Peyer's patch (tissue), 4 donors: ENCODE results near the gene DST. TPM values are rescaled to one million over a fixed set of nuclear protein-coding genes. Genes with fewer than 3 reads are reported as not detected.

Source experiments
- DNase-seq, 3 donors: peaks; one replicate each; pipeline ENCODE4 v3.0.0-alpha.2; 2017 to 2019
- H3K27ac ChIP-seq, 4 donors: fragments of 200-600 bp; sonication (generic); one replicate each; pipeline ENCODE4 v1.5.1; 2016 to 2019
- H3K27me3 ChIP-seq, 2 donors: fragments of 200-600 bp; sonication (generic); one replicate each; pipeline ENCODE4 v1.5.1; 2019
- H3K36me3 ChIP-seq, 3 donors: fragments of 200-600 bp; sonication (generic); one replicate each; pipeline ENCODE4 v1.5.1; 2016 to 2019
- H3K4me1 ChIP-seq, 4 donors: fragments of 200-600 bp; sonication (generic); one replicate each; pipeline ENCODE4 v1.5.1; 2016 to 2019
- H3K4me3 ChIP-seq, 4 donors: fragments of 200-600 bp; sonication (generic); 1 replicate in 3 of 4; 2 replicates in 1 of 4; pipeline ENCODE4 v1.5.1; 2016 to 2019; ENCODE audit warnings: mild to moderate bottlenecking in 1 of 4
- H3K9me3 ChIP-seq, 4 donors: fragments of 200-600 bp; sonication (generic); one replicate each; pipeline ENCODE4 v1.5.1; 2016 to 2019; ENCODE audit warnings: mild to moderate bottlenecking in 1 of 4
- POLR2A ChIP-seq, 2 donors: fragments of 450-650 bp; IDR thresholded peaks; one replicate each; pipeline ENCODE4 v1.5.1; 2017; ENCODE audit warnings: antibody characterized with exemption in 2 of 2, mild to moderate bottlenecking in 2 of 2, moderate library complexity in 2 of 2
- total RNA-seq, 4 donors: library from RNA; depleted of rRNA; stranded (reverse); fragments of >200 nt; gene quantifications; one replicate each; pipeline ENCODE4 v1.1.0, GENCODE V29; 2016
- TF ChIP-seq, protein P1 (sequence below), 6 experiments: fragments of 450-650 bp in 4 of 6; fragments of 200-600 bp in 2 of 6; sonication (generic) in 1 of 6; IDR thresholded peaks; one replicate each; pipeline ENCODE4 v1.5.1; 2017 to 2019; ENCODE audit warnings: antibody characterized with exemption in 6 of 6, mild to moderate bottlenecking in 3 of 6, moderate library complexity in 1 of 6

The DST gene
- total RNA-seq, 4 donors from 2014 or later: 243 to 320 (median 285) TPM

GRCh38 chr6:56484669-56485068, 158.0 kb downstream of the DST start:
- Histone ChIP-seq H3K4me1 (no peaks in the 10 kb centered on the region), H3K27me3 (no peaks in the 10 kb centered on the region), H3K9me3 (no peaks in the 10 kb centered on the region), H3K36me3 (peaks cover 0 to 49% (median 0%) of the 10 kb centered on the region in 3 donors), H3K4me3 (no peak overlapping the region), H3K27ac (no peak overlapping the region)
- DNase-seq: no peak
- TF ChIP-seq, protein P1, sequence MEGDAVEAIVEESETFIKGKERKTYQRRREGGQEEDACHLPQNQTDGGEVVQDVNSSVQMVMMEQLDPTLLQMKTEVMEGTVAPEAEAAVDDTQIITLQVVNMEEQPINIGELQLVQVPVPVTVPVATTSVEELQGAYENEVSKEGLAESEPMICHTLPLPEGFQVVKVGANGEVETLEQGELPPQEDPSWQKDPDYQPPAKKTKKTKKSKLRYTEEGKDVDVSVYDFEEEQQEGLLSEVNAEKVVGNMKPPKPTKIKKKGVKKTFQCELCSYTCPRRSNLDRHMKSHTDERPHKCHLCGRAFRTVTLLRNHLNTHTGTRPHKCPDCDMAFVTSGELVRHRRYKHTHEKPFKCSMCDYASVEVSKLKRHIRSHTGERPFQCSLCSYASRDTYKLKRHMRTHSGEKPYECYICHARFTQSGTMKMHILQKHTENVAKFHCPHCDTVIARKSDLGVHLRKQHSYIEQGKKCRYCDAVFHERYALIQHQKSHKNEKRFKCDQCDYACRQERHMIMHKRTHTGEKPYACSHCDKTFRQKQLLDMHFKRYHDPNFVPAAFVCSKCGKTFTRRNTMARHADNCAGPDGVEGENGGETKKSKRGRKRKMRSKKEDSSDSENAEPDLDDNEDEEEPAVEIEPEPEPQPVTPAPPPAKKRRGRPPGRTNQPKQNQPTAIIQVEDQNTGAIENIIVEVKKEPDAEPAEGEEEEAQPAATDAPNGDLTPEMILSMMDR (IDR thresholded peaks at IDR 0.05): no peak
- TF ChIP-seq POLR2A (IDR thresholded peaks at IDR 0.05): no peak

GRCh38 chr6:56483929-56484328, 158.8 kb downstream of the DST start:
- no peak overlapping the region for H3K27ac ChIP-seq
- no peak for DNase-seq
- H3K4me1 ChIP-seq: no peaks in the 10 kb centered on the region
- no peaks in the 10 kb centered on the region for H3K9me3 ChIP-seq
- peaks cover 0 to 49% (median 0%) of the 10 kb centered on the region in 3 donors for H3K36me3 ChIP-seq
- H3K27me3 ChIP-seq: no peaks in the 10 kb centered on the region
- no peak for TF ChIP-seq POLR2A (IDR thresholded peaks at IDR 0.05)
- TF ChIP-seq, protein P1 (IDR thresholded peaks at IDR 0.05): no peak
- H3K4me3 ChIP-seq: no peak overlapping the region

GRCh38 chr6:56482525-56482924, 160.2 kb downstream of the DST start:
- DNase-seq: peak in 2 of 3 donors; percentile 59 to 78
- Histone ChIP-seq H3K36me3 (peaks cover 0 to 36% (median 0%) of the 10 kb centered on the region in 3 donors), H3K4me1 (no peaks in the 10 kb centered on the region), H3K27me3 (no peaks in the 10 kb centered on the region), H3K27ac (peak overlapping the region in 1 of 4 donors; percentile 37), H3K9me3 (no peaks in the 10 kb centered on the region), H3K4me3 (no peak overlapping the region)
- no peak for TF ChIP-seq POLR2A (IDR thresholded peaks at IDR 0.05)
- TF ChIP-seq, protein P1 (IDR thresholded peaks at IDR 0.05): no peak

- H3K9me3 ChIP-seq: no peaks in the 10 kb centered on the region
- TF ChIP-seq POLR2A (IDR thresholded peaks at IDR 0.05): no peak
- TF ChIP-seq, protein P1 (IDR thresholded peaks at IDR 0.05): no peak
- no peak overlapping the region for H3K4me3 ChIP-seq
- DNase-seq: no peak
- H3K36me3 ChIP-seq: peaks cover 0 to 36% (median 0%) of the 10 kb centered on the region in 3 donors
- H3K4me1 ChIP-seq: no peaks in the 10 kb centered on the region
- peak overlapping the region in 1 of 4 donors; percentile 1 for H3K27ac ChIP-seq
- H3K27me3 ChIP-seq: no peaks in the 10 kb centered on the region
Measured at GRCh38 chr6:56481957-56482356, 160.7 kb downstream of the DST start.

- H3K27ac ChIP-seq: no peak overlapping the region
- H3K4me1 ChIP-seq: peaks cover 0 to 4% (median 0%) of the 10 kb centered on the region in 4 donors
- H3K9me3 ChIP-seq: no peaks in the 10 kb centered on the region
- no peak overlapping the region for H3K4me3 ChIP-seq
- DNase-seq: no peak
- TF ChIP-seq POLR2A (IDR thresholded peaks at IDR 0.05): no peak
- TF ChIP-seq, protein P1 (IDR thresholded peaks at IDR 0.05): no peak
- no peaks in the 10 kb centered on the region for H3K27me3 ChIP-seq
- peaks cover 0 to 42% (median 0%) of the 10 kb centered on the region in 3 donors for H3K36me3 ChIP-seq
Measured at GRCh38 chr6:56480654-56481337, 161.9 kb downstream of the DST start.
